GM11168 (cell line): ENCODE measurements around the gene AMPH.

Experiments used
- in situ Hi-C: fragments of 300-500 bp; cut with MboI; formaldehyde crosslinking; loops from one replicate; pipeline ENCODE4 v1.12.0; 2022; ENCODE audit warnings: low sequenced_read_pairs; ENCODE audit not compliant: unreplicated experiment

The AMPH gene

DNA sequence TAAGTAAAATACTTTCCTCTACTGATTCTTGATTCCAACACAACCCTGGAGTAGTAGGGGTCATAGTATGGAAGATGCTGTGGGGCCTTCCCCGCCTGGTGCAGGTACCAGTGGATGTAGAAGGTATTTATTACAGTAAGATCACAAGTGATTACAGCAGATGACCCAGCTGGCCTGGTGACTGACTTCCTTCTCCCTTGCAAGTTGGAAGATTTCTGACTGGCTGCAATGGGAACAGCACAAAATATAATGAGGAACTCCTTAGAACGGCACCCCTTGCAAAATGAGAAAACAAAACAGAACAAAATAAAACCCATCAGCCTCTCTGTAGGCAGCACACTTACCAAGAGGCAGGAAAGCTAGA, 296.1 kb downstream of the AMPH start:
- in situ Hi-C loops: loop anchor here (10.0 kb wide), 1 partner anchor 230 kb away; no protein-coding TSS in a partner anchor

DNA sequence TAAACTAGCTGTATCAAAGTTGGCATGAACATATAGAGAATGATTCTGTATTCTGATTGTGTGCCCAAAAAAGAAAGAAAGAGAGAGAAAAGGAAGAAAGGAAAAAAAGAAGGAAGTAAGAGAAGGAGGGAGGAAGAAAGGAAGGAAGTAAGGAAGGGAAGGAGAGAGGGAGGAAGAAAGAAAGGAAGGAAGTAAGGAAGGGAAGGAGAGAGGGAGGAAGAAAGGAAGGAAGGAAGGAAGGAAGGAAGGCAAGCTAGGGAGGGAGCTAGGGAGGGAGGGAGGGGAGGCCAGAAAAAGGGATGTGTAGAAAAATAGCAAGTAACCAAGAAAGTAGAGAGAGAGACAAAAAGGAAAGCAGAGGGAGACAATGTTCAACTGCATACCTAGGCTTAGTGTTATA, 297.0 kb downstream of the AMPH start:
- in situ Hi-C loops: loop anchor here (10.0 kb wide), 1 partner anchor 229 kb away; no protein-coding TSS in a partner anchor
